HepG2 (cell line): ENCODE measurements around the gene TRAPPC12.

Experiments
- CTCF ChIP-seq: sonication (generic); formaldehyde crosslinking; IDR thresholded peaks from 2 replicates; pipeline ENCODE4 v1.5.0; 2020; ENCODE audit warnings: mild to moderate bottlenecking, missing genetic modification reagents, moderate library complexity
- ETV6 ChIP-seq: sonication (generic); formaldehyde crosslinking; conservative IDR thresholded peaks from 2 replicates; pipeline ENCODE4 v1.4.0; 2020; ENCODE audit warnings: missing genetic modification reagents
- GPBP1L1 ChIP-seq: sonication (generic); formaldehyde crosslinking; IDR thresholded peaks from 2 replicates; pipeline ENCODE4 v1.5.0; 2020; ENCODE audit warnings: mild to moderate bottlenecking, missing genetic modification reagents
- HNRNPH1 ChIP-seq: fragments of 200-400 bp; formaldehyde crosslinking; optimal IDR thresholded peaks from 2 replicates; pipeline ENCODE3; 2017; ENCODE audit warnings: mild to moderate bottlenecking, low read depth, low read length
- JUND ChIP-seq: sonication (generic); formaldehyde crosslinking; IDR thresholded peaks from 2 replicates; pipeline ENCODE4 v1.8.0; 2022; ENCODE audit warnings: mild to moderate bottlenecking, missing genetic modification reagents
- NFIC ChIP-seq: IDR thresholded peaks from 2 replicates; pipeline ENCODE4 v1.6.1; 2012; ENCODE audit warnings: mild to moderate bottlenecking, low read length, inconsistent platforms
- POLR2A ChIP-seq, 2 experiments: IDR thresholded peaks; 2 replicates each; pipeline ENCODE4 v1.6.1; 2011; ENCODE audit warnings: low read depth in 2 of 2, low read length in 2 of 2, mild to moderate bottlenecking in 1 of 2, moderate library complexity in 1 of 2; ENCODE audit not compliant: insufficient read depth in 1 of 2
- SMAD1 ChIP-seq: sonication (generic); formaldehyde crosslinking; IDR thresholded peaks from 2 replicates; pipeline ENCODE4 v1.4.0; 2020; ENCODE audit warnings: missing genetic modification reagents, low read depth, mild to moderate bottlenecking, borderline replicate concordance
- UBTF ChIP-seq: sonication (generic); formaldehyde crosslinking; IDR thresholded peaks from 2 replicates; pipeline ENCODE4 v1.4.0; 2020; ENCODE audit warnings: mild to moderate bottlenecking, missing genetic modification reagents
- ZBTB40 ChIP-seq, 2 experiments: fragments of 450-650 bp in 1 of 2; sonication (generic) in 1 of 2; formaldehyde crosslinking in 1 of 2; IDR thresholded peaks; 2 replicates each; pipeline versions ENCODE4 v1.6.1 to v1.8.0; 2016 to 2022; ENCODE audit warnings: antibody characterized with exemption in 1 of 2, mild to moderate bottlenecking in 1 of 2, missing genetic modification reagents in 1 of 2
- ZFY ChIP-seq: sonication (generic); formaldehyde crosslinking; IDR thresholded peaks from 2 replicates; pipeline ENCODE4 v1.4.0; 2020; ENCODE audit warnings: missing genetic modification reagents
- ZNF232 ChIP-seq: sonication (generic); formaldehyde crosslinking; IDR thresholded peaks from 2 replicates; pipeline ENCODE4 v1.4.0; 2020; ENCODE audit warnings: missing genetic modification reagents, borderline replicate concordance
- ZNF382 ChIP-seq: sonication (generic); formaldehyde crosslinking; IDR thresholded peaks from 2 replicates; pipeline ENCODE4 v1.5.0; 2020; ENCODE audit warnings: missing genetic modification reagents, mild to moderate bottlenecking, borderline replicate concordance
- ZNF749 ChIP-seq: sonication (generic); formaldehyde crosslinking; IDR thresholded peaks from 2 replicates; pipeline ENCODE4 v1.8.0; 2022; ENCODE audit warnings: mild to moderate bottlenecking, missing genetic modification reagents, moderate library complexity, borderline replicate concordance

GRCh38 chr2:3516831-3517230 is 137.3 kb downstream of the TRAPPC12 start:
- TF ChIP-seq ZNF232 (CRISPR knock-in tag) (no peak), CTCF (CRISPR knock-in tag) (no peak), HNRNPH1 (no peak), ZNF382 (CRISPR knock-in tag) (no peak), ZBTB40 (IDR thresholded peaks at IDR 0.05) (no peak), ZBTB40 (CRISPR knock-in tag; IDR thresholded peaks at IDR 0.05) (no peak), JUND (CRISPR knock-in tag) (no peak), ZNF749 (CRISPR knock-in tag) (no peak), POLR2A (IDR thresholded peaks at IDR 0.05; ENCODE audit: insufficient read depth in 1 of 2, low read depth in 2 of 2, low read length in 2 of 2) (no peak), NFIC (no peak), UBTF (CRISPR knock-in tag) (no peak), SMAD1 (CRISPR knock-in tag) (no peak), ETV6 (no peak), ZFY (CRISPR knock-in tag) (no peak), GPBP1L1 (CRISPR knock-in tag) (no peak)
